Islet precursor cell (in vitro differentiated cells): ENCODE results near the gene COPS9.
A peak's percentile ranks its signal among the peaks of the same experiment; 100 is the strongest.

ENCODE experiments used
- DNase-seq: peaks from one replicate; pipeline ENCODE4 v3.0.0-alpha.2; 2018

The COPS9 gene

GRCh38 chr2:240132651-240132980, 3.5 kb downstream of the COPS9 start:
- DNase-seq: no peak

DNA sequence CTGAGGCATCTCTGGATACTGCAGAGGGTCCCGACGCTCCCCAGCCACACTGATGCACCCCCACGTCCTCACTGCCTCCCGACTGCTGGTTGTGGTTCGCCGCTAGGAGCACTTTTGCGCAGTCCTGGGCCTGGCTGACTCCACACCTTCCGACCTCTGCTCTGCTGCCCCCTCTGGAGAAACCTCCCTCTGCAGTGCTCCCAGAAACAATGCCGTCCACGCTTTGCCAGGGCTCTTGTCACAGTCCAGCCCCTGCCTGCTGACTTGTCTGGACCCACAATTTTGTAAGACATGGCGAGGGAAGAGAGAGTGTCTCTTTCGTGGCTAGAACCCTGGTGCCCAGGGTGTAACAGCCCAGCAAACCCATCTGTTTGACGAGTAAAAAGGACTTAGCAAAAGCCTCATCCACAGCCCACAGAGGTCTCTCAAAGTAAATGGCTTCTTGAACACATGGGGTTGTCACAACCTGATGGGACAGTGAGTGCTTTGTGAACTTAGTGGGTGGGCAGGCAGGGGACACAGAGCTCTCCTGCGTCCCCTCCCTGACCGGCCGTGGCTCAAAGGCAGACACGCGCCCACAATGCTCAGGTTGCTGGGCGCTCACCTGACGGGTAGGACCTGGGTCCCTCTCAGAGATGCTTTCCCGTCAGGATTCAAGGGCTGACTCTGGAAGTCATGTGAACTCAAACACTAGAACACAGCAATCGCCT, 4.0 kb downstream of the COPS9 start:
- no peak for DNase-seq

GRCh38 chr2:240131296-240131695, 4.8 kb downstream of the COPS9 start:
- no peak for DNase-seq

DNA sequence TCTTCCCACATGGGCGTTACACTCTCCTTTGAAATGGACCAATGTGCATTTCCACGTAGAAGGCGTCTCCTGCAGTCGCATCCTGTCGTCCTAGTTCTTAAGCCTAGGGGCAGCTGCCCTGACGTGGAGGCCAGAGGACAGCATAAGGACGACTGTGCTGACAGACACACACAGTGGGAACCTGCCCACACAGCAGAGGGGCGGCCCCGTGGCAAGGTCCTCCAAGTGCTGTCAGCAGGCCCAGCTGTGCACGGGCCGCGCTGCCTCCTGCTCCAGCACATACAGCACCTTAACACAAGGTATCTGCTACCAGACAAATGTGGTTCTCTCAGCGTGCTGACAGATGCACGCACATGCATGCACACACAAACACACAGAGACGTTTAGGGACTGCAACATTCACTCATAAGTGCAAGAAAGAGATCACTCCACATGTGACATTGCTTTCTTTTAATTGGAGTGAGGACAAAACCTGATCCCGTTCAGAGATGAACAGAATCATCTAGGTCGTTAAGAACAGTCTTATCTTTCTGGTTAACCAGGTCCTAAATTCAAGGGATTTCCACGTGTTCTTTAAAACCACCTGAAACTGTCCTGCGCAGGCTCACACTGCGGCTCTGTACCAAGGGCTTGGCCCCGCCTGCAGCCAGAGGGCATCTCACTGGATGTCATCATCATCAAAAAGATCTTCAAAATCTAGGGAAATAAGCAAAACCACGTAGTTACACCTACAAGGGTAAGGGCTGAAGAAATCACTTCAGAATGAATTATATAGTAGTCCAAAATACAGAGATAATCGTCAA, 5.5 kb downstream of the COPS9 start:
- no peak for DNase-seq

DNA sequence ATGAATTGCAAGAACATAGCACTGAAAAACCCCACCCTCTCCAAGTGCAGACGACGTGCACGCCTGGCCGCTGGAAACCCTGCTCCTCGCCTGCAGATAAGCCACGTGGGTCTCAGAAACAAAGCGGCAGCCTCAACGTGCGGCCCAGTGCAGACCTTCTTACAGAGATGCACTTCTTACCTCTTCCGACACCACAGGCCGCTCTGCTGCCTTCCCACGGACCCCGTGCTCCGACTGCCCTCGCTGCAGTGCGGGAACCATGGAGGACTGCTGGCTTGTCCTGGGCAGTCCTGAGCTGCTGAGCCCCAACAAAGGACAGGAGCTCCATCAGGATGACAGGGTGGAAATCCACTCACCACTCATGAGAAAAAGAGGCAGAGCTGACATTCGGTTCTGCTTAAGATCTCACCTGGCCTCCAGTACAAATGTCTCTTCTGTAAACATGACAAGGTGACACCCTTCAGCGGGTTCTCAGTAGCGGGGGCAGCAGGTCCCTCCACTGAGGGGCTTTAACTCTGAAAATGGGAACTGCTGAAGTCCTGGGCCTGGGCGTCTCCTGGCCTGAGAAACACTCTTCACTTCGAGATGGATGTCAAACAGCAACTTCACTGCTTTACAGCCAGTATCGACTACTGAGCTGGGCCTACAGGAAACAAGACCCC, 6.2 kb downstream of the COPS9 start:
- no peak for DNase-seq

- DNase-seq: no peak
Observed at GRCh38 chr2:240129311-240129710, 6.8 kb downstream of the COPS9 start.

DNA sequence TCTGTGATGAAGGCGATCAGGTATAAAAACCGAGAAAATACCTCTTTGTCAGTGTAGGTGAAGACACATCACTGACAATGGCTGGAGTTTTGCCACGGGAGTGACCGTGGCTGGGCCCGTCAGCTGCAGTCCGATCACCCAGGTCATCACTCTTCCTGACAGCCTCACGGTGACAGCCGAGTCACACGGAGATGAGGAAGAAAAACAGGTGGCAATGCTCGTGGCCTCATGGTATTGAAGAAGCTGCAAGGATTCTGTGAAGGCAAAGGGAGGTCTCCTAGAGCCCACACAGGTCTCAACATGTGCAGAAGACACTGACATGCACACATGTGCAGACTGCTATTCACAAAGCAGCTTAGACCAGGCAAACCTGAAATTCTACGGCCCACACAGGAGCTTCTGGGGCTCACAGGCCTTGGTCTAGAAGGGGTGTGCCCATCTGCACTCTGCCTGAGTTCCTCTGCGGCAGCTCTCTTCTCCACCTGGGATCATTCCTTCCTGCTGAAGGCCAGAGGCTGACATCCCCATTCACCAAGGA, 7.4 kb downstream of the COPS9 start:
- DNase-seq: no peak

- no peak for DNase-seq
Observed at GRCh38 chr2:240127911-240128607, 8.0 kb downstream of the COPS9 start.

DNA sequence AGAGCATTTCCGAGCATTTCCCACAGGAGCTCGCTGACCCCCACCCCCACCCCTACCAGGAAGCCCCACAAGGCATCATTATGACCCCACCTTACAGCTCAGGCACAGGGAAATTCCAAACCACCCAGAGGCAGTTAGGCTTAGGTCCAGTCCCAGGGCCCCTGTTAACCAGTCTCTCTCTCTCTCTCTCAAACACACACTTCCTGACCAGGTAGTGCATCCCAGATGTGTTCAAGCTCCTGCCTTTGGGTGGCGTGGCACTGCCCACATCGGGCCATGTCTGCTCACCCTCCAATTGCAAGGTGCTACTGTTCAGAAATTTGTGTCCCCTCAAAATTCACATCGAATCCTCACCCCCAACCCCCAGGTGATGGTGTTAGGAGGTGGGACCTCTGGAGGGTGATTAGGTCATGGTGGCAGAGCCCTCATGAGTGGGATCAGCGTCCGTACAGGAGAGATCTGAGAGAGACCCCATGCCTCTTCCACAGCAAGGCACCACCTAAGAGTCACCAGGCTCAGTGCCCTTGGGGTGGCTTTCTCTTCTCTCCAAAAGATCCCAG, 8.8 kb downstream of the COPS9 start:
- no peak for DNase-seq

- DNase-seq: no peak
Observed at GRCh38 chr2:240126731-240127130, 9.4 kb downstream of the COPS9 start.

DNA sequence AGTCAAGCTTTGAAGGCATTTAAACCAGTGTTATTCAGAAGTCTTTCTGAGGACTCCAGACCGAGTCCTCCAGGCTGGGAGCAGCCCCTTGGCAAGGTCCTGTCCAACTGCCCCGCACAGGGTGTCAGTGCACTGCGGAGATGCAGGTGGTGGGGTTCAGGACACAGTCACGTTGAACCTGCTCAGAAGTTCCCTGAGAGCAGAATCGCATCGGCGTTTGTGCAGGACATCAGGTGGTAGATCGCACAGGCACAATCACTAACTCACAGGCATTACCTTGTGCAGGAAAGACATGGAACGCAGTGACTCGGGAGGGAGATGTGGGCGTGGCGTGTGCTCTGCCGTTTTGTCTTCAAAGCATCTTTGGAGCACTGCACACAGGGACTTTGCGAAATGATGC, 10.4 kb downstream of the COPS9 start:
- DNase-seq: peak; percentile 33

DNA sequence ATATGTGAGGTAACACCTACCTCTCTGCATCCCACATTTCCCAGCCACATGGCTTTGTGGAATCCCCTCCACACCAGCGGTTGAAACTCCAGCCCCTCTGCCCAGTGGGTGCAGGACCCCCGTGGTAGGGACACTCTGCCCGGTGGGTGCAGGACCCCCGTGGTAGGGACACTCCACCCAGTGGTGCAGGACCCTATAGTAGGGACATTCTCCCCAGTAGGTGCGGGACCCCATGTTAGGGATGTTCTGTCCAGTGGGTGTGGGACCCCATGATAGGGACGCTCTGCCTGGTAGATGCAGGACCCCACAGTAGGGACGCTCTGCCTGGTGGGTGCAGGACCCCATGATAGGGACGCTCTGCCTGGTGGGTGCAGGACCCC, 11.5 kb downstream of the COPS9 start:
- no peak for DNase-seq

DNA sequence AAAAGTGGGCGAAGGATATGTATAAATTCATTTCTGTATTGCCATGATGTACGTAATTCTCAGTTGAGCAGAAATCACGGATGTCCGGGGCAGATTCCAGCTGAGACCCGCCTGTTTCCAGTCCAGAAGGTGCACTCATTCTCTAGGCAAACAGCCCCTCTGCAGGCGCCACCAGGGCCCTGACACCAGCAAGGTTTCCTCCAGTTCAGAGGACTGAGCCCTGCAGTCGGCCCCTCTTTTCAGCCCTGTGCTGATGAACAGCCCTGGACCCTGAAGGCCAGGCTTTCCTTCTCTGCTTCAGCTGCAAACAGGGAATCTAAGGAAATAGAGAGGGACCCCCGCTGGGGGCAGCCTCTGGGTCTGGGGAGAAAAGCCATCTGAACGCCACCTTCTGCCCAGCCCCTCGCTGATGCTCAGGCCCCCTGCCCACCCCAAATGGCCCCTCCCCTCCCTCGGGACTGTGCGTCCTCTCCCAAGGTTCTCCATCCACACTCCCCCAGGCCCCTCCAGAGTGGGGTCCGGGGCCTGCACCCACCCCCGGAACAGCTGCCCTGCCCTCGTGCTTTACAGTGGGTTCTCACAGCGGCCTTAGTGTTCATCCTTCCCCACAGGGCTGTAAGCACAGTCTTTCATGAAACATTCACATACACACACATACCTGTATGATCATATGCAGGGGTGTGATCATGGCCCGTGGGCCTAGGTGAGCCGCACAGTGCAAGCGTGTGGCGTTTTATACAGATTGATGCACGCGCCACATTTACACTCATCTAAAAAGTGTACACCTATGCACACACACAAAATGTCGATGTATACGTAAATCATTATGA, 12.1 kb downstream of the COPS9 start:
- peak; percentile 41 for DNase-seq

GRCh38 chr2:240121675-240122074, 14.4 kb downstream of the COPS9 start:
- peak; percentile 37 for DNase-seq

GRCh38 chr2:240121190-240121589, 14.9 kb downstream of the COPS9 start:
- no peak for DNase-seq

- DNase-seq: no peak
Observed at GRCh38 chr2:240114233-240114632, 21.9 kb downstream of the COPS9 start.

DNA sequence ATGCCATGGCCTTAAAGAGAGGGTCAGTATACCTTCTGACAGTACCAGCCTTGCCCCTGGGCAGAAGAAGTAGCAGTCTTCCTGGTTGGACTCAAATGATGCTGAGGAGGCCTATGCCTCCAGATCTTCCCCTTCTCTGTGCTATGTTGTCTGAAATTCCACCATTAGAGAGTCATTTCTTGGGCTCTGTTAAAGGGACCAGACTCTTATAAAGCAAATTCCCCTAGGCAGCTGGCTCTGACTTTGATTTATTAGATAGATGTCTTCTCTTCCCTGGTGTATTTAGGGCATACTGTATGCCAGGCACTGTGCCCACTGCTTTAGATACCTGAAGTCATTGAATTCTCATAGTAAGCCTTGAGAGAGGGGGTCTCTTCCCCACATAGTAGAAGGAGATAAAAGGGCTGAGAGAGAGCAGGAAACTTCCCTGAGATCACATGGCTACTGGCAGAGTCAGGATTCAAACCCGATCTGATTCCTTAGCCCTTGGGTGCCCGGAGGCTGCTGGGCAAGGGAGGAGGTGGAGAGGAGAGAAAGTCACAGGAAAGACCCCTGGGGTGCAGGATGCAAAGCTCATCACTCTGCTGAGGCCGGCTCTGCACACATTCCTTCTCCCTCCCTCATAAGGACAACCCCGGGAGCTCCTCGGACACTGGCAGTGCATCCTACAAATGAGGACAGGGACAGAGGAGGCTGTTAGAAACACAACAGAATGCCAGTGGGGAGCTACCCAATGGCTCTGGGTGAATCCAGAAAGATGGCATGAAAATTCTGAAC, 23.0 kb downstream of the COPS9 start:
- DNase-seq: no peak

GRCh38 chr2:240111253-240111652, 24.9 kb downstream of the COPS9 start:
- DNase-seq: no peak

DNA sequence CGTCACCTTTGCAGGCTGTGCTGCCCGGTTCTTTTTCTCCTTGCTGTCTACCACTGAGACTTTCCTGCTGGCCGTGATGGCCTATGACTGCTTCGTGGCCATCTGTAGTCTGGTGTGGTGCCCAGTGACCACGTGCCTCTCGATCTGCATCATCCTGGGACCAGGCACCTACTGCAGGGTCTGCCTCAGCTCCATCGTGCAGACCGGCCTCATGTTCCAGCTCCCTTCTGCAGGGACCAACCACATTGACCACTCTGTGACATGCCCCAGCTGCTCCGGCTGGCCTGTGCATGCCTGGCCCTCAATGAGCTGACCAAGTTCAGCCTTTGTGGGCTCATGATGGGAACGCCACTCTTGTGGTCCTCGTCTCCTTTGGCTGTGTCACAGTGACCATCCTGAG, 26.7 kb downstream of the COPS9 start:
- DNase-seq: no peak

- DNase-seq: peak; percentile 49
Observed at GRCh38 chr2:240107477-240107796, 28.7 kb downstream of the COPS9 start.

GRCh38 chr2:240106765-240107476, 29.2 kb downstream of the COPS9 start:
- peak; percentile 43 for DNase-seq
